GM19438 (cell line): ENCODE data around the gene NUAK2.
"Not testable (repeated sequence)": the region's sequence is repeated elsewhere in the genome, so short reads cannot be mapped to it uniquely, and the experiment has no call there.

ENCODE experiments used
- ATAC-seq: cut with Tn5 transposase; IDR thresholded peaks from one replicate; pipeline ENCODE4 v1.9.1; 2021; ENCODE audit warnings: low read depth; ENCODE audit not compliant: unreplicated experiment

Gene NUAK2

GRCh38 chr1:205300149-205300548, 21.4 kb downstream of the NUAK2 start:
- no peak for ATAC-seq

GRCh38 chr1:205298191-205298994, 23.2 kb downstream of the NUAK2 start:
- ATAC-seq, result no peak

DNA sequence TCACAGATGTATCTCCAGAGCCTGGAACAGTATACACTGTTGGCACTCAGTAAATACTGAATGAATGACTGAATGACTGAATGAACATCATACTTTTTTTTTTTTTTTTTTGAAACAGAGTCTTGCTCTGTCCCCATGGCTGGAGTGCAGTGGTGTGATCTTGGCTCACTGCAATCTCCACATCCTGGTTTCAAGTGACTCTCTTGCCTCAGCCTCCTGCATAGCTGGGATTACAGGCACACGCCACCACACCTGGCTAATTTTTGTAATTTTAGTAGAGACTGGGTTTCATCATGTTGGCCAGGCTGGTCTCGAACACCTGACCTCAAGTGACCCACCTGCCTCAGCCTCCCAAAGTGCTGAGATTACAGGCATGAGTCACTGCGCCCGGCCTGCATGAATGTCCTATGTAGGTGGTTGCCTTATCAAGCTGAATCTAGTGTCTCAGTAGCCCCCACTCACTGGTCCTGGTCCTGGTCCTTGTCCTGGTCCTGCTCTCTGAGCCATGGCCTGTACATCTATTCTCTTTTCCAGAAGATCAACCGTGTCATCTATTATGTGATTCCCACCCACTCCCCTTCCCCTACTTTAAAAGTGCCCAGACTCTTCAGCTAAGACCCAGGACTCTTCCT, 23.9 kb downstream of the NUAK2 start:
- not testable (repeated sequence) for ATAC-seq

DNA sequence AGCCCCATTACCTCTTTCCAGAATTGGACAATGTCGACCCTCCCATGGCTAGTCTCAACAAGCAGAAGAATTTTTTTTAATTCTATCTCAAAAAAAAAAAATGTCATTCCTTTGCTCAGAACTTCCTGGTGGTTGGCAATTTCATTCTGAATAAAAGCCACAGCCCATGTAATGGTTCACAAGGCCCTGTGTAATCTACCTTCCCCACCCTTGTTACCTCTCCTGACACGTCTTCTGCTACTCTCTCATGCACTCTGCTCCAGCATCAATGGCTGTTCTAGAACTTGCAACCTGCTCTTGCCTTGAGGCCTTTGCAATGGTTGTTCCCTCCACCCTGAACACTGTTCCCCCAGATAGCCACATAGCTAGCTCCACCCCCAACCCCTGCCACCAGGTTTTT, 25.4 kb downstream of the NUAK2 start:
- no peak for ATAC-seq

DNA sequence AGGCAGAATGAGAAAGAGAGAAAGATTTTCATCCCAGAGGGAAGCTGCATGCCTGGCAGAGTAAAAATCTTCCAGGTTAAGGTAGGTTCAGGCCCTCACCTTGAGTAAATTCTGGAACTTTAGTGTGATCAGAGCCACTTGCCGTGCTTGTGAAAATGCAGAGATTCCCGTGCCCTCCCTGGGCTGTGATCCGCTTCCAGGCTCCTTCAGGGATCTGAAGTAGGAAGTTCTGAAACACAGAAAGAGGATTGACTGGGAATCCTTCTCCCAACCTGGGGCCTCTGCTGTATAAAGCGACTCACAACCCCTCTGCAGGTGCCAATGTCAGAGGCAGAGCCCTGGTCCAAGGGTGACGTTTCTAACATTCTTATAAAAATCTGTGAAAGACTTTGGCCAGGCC, 26.6 kb downstream of the NUAK2 start:
- no peak for ATAC-seq

- no peak for ATAC-seq
Measured at GRCh38 chr1:205294175-205294917, 27.2 kb downstream of the NUAK2 start.

DNA sequence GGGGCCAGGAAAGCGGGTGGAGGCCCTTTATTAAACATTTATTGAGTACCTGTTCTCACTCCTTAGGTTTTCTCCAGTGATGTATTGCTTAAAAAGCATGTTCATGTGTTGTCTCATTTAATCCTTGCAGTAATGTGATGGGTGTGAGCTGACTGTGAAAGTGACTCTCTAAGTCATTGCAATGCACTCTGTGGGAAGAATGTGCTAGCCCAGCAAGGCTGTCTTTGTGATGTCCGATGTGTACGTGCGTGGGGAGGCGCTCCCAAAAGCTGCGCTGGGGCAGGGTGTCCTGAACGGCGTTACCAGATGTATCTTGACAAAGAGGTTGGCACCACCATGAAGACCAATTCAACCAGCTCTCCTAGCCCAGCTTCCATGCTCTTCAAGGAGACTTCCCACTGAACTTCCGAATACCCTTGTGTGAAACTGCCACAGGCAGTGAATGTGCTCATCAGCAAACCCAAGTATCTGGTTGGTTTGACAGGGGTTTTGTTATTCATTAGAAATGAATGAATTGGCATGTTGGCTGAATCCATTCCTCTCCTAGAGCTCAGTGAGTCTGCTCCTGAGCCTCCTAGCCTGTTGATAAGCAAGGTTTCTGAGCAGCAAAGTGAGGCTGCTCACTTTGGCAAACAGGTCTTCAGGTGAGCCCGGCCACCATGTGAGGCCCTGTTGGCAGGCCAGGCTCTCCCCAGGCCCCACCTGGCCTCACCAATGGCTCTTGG, 28.0 kb downstream of the NUAK2 start:
- ATAC-seq, result no peak

GRCh38 chr1:205291596-205291995, 29.9 kb downstream of the NUAK2 start:
- ATAC-seq, result no peak

- peak; percentile 66 for ATAC-seq
Measured at GRCh38 chr1:205287767-205288559, 33.6 kb downstream of the NUAK2 start.

DNA sequence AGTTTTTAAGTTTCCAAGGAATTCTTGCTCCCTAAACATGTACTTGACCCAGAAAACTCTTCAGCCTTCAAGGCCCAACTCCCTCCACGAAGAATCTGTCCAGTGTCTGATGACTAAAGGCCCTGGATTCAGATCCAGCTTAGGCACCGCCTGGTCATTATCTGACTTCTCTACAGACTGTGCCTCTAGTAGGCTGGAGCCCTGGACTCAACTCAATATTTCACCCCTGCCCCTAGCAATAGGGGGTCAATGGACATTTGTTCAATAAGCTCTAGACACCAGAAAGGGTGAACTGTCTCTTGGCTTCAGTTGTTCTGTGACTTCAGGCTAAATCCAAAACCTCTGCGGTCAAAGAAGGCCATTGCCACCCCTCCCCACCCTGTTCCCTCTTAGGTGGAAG, 34.5 kb downstream of the NUAK2 start:
- ATAC-seq, result no peak

GRCh38 chr1:205286335-205286950, 35.1 kb downstream of the NUAK2 start:
- peak; percentile 33 for ATAC-seq

DNA sequence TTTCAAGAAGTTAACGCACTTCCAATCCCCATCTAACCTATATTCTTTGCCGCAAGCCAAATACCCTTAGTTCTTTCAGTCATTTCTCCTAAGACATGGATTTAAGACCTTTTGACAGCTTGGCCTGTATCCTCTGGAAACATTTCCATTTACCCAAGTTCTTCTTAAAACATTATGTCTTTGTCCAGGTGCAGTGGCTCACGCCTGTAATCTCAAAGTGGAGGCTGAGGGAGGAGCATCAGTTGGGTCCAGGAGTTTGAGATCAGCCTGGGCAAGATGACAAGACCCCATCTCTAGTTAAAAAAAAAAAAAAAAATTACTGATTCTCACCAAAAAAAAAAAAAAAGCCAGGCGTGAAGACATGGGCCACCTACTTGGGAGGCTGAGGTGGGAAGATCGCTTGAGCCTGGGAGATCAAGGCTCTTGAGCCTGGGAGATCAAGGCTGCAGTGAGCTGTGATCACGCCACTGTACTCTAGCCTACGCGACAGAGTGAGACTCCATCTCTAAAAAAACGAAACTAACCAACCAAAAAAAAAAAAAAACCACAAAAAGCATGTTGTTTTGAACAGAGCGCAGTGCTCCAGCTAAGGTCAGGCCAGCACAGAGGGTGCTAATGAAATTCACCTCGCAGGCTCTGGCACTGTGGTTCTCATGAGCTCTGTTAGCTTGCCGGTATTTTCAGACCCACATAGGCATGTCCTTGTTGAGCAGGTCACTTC, 36.0 kb downstream of the NUAK2 start:
- no peak for ATAC-seq

DNA sequence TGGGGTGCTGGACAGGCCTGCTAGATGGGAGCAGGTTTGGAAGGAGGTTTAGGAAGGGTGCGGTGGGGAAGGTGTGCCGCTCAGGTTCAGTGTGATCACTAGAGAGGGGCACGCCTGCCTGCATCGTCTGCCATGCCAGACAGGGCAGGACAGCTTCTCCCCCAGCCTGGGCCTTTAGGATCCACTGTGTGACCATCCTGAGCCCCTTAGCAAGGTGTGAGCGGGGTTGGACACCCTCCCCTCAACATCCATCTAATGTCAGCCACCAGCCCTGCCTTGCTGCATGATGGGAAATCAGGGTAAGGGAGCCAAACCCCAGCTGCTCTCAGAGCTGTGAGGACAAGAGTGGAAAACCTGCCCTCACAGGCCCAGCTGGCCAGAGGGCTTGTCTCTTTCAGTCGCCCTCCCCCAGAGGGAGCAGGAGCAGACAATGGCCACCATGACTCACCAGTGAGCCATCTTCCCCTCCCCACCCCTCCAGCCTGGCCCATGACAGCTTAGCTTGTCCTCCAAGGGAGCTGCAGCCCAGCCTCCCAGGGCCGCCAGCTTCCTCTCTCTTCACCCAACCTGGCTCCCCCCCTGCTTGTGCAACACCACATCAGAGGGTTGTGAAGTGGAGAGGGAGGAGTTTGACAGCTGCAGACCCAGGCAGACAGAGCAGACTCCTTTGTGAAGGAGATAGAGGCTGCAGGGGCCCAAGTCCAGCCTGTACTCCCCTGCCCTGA, 37.0 kb downstream of the NUAK2 start:
- no peak for ATAC-seq

GRCh38 chr1:205283270-205284147, 38.0 kb downstream of the NUAK2 start:
- no peak for ATAC-seq

GRCh38 chr1:205280666-205281395, 40.7 kb downstream of the NUAK2 start:
- ATAC-seq, result not testable (repeated sequence)

- ATAC-seq, result no peak
Measured at GRCh38 chr1:205279986-205280385, 41.6 kb downstream of the NUAK2 start.

- no peak for ATAC-seq
Measured at GRCh38 chr1:205276689-205277065, 44.9 kb downstream of the NUAK2 start.
